C4-2B (cell line): ENCODE results near the gene CDH15.
A peak's percentile ranks its signal among the peaks of the same experiment; 100 is the strongest.

Source experiments
- ZFX ChIP-seq: fragments of 450-650 bp; IDR thresholded peaks from 2 replicates; pipeline ENCODE4 v1.6.1; 2017
- TF ChIP-seq, protein P1 (sequence below): fragments of 450-650 bp; conservative IDR thresholded peaks from 2 replicates; pipeline ENCODE4 v1.5.1; 2017; ENCODE audit warnings: mild to moderate bottlenecking

DNA sequence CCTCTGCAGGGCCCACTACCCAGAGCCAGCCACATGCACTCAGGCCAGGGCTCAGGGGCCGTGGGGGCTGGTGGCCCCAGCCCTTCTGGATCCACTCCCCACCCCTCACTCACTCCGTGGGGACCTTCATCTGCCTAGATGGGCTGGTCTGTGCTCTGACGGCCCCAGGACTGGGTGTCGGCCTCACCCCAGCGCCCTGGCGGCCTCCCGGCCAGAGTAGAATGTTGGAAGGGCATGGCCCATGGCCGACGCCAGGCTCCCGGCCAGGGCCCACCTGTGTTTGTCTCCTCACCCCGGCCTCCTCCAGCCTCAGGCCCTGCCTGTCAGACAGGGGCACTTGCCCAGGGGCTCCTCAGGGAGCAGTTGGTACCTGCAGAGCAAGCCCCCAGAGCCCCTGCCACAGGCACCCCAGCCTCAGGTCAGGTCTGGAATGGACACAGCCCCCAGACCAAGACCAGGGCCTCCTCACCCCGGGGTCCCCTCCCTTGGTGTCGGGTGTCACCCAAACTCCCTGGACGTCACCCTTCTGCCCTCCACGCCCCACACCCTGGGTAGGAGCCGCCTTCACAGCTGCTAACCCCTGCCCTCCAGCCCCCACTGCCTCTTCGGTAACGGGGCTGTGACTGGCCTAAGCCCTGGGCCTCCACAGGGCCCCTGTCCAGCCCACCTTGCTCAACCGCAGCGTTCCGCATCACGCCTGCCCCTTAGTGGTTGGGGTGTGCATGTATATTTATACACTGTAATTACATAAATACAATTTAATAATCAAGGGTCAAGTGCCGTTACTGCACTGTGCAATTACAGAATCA is 3.0 kb upstream of the CDH15 start:
- TF ChIP-seq, protein P1, sequence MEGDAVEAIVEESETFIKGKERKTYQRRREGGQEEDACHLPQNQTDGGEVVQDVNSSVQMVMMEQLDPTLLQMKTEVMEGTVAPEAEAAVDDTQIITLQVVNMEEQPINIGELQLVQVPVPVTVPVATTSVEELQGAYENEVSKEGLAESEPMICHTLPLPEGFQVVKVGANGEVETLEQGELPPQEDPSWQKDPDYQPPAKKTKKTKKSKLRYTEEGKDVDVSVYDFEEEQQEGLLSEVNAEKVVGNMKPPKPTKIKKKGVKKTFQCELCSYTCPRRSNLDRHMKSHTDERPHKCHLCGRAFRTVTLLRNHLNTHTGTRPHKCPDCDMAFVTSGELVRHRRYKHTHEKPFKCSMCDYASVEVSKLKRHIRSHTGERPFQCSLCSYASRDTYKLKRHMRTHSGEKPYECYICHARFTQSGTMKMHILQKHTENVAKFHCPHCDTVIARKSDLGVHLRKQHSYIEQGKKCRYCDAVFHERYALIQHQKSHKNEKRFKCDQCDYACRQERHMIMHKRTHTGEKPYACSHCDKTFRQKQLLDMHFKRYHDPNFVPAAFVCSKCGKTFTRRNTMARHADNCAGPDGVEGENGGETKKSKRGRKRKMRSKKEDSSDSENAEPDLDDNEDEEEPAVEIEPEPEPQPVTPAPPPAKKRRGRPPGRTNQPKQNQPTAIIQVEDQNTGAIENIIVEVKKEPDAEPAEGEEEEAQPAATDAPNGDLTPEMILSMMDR: peak; percentile 19
- TF ChIP-seq ZFX: no peak
